MM.1S (cell line): ENCODE data around the gene TAP1.

Experiments
- DNase-seq: peaks from one replicate; pipeline ENCODE4 v3.0.0-alpha.2; 2015
- H2AFZ ChIP-seq: fragments of 300-600 bp; sonication (generic); 2 replicates; pipeline ENCODE4 v1.6.0; 2016; ENCODE audit warnings: antibody characterized with exemption, low read length
- H3F3A ChIP-seq: fragments of 300-600 bp; sonication (generic); 2 replicates; pipeline ENCODE4 v1.6.1; 2016; ENCODE audit warnings: mild to moderate bottlenecking, antibody characterized with exemption, low read length, moderate library complexity, mixed read lengths; ENCODE audit not compliant: insufficient read depth
- H3K27ac ChIP-seq: fragments of 300-600 bp; sonication (generic); 2 replicates; pipeline ENCODE4 v1.5.1; 2016; ENCODE audit warnings: mild to moderate bottlenecking, low read length
- H3K27me3 ChIP-seq: fragments of 300-600 bp; sonication (generic); replicated peaks from 2 replicates; pipeline ENCODE4 v1.6.0; 2016; ENCODE audit warnings: low read length; ENCODE audit not compliant: insufficient read depth
- H3K36me3 ChIP-seq: fragments of 300-600 bp; sonication (generic); replicated peaks from 2 replicates; pipeline ENCODE4 v1.6.1; 2016; ENCODE audit warnings: mild to moderate bottlenecking, low read length, mixed read lengths; ENCODE audit not compliant: insufficient read depth
- H3K4me1 ChIP-seq: fragments of 300-600 bp; sonication (generic); 2 replicates; pipeline ENCODE4 v1.6.1; 2016; ENCODE audit warnings: low read length, mixed read lengths
- H3K4me2 ChIP-seq: fragments of 300-600 bp; sonication (generic); 2 replicates; pipeline ENCODE4 v1.6.0; 2016; ENCODE audit warnings: low read depth, low read length
- H3K4me3 ChIP-seq: fragments of 300-600 bp; sonication (generic); 2 replicates; pipeline ENCODE4 v1.5.1; 2016; ENCODE audit warnings: low read length, mixed read lengths
- H3K79me2 ChIP-seq: fragments of 300-600 bp; sonication (generic); 2 replicates; pipeline ENCODE4 v1.6.1; 2016; ENCODE audit warnings: mixed run types, low read length, mixed read lengths
- H3K9ac ChIP-seq: fragments of 300-600 bp; sonication (generic); 2 replicates; pipeline ENCODE4 v1.6.1; 2016; ENCODE audit warnings: low read length, mixed read lengths
- H3K9me2 ChIP-seq: fragments of 300-600 bp; sonication (generic); replicated peaks from 2 replicates; pipeline ENCODE4 v1.6.1; 2016; ENCODE audit warnings: mild to moderate bottlenecking, low read length, mixed read lengths; ENCODE audit not compliant: insufficient read depth
- H3K9me3 ChIP-seq: fragments of 300-600 bp; sonication (generic); replicated peaks from 2 replicates; pipeline ENCODE4 v1.6.1; 2016; ENCODE audit warnings: mild to moderate bottlenecking, low read length, mixed read lengths; ENCODE audit not compliant: insufficient read depth
- H4K20me1 ChIP-seq: fragments of 300-600 bp; sonication (generic); 2 replicates; pipeline ENCODE4 v1.6.1; 2016; ENCODE audit warnings: mild to moderate bottlenecking, low read length, moderate library complexity, mixed read lengths; ENCODE audit not compliant: insufficient read depth
- EZH2 ChIP-seq: fragments of 300-600 bp; sonication (generic); optimal IDR thresholded peaks from 2 replicates; pipeline ENCODE3; 2017; ENCODE audit warnings: low read depth, mild to moderate bottlenecking, antibody characterized with exemption, low read length, mixed read lengths
- EZH2phosphoT487 ChIP-seq: fragments of 300-600 bp; sonication (generic); IDR thresholded peaks from 2 replicates; pipeline ENCODE4 v1.6.1; 2018; ENCODE audit warnings: antibody characterized with exemption, low read length
- TF ChIP-seq, protein P1 (sequence below): fragments of 300-600 bp; sonication (generic); IDR thresholded peaks from 2 replicates; pipeline ENCODE4 v1.5.1; 2016; ENCODE audit warnings: antibody characterized with exemption, low read length, mixed read lengths

TAP1 gene

GRCh38 chr6:32854376-32855178 lies 1.1 kb upstream of the TAP1 start:
- Histone ChIP-seq H3K79me2 (peaks cover 49% of the 10 kb centered on the region), H3K9ac (peak overlapping the region; percentile 86), H3K4me2 (peak overlapping the region; percentile 85), H3F3A (peaks cover 8% of the 10 kb centered on the region; the same call in 1 of the 2 replicates), H2AFZ (peak overlapping the region; percentile 71), H3K27ac (peak overlapping the region; percentile 95; the same call in 1 of the 2 replicates), H3K36me3 (peaks cover 10% of the 10 kb centered on the region; the same call in 1 of the 2 replicates), H3K27me3 (no peaks in the 10 kb centered on the region), H3K4me1 (peaks cover 17% of the 10 kb centered on the region; the same call in 1 of the 2 replicates), H4K20me1 (no peaks in the 10 kb centered on the region), H3K9me2 (no peaks in the 10 kb centered on the region), H3K9me3 (no peaks in the 10 kb centered on the region), H3K4me3 (peak overlapping the region; percentile 90)
- DNase-seq: peak; percentile 60
- TF ChIP-seq EZH2: no peak
- TF ChIP-seq, protein P1, sequence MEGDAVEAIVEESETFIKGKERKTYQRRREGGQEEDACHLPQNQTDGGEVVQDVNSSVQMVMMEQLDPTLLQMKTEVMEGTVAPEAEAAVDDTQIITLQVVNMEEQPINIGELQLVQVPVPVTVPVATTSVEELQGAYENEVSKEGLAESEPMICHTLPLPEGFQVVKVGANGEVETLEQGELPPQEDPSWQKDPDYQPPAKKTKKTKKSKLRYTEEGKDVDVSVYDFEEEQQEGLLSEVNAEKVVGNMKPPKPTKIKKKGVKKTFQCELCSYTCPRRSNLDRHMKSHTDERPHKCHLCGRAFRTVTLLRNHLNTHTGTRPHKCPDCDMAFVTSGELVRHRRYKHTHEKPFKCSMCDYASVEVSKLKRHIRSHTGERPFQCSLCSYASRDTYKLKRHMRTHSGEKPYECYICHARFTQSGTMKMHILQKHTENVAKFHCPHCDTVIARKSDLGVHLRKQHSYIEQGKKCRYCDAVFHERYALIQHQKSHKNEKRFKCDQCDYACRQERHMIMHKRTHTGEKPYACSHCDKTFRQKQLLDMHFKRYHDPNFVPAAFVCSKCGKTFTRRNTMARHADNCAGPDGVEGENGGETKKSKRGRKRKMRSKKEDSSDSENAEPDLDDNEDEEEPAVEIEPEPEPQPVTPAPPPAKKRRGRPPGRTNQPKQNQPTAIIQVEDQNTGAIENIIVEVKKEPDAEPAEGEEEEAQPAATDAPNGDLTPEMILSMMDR: no peak
- no peak for TF ChIP-seq EZH2phosphoT487

GRCh38 chr6:32852844-32853540 lies 512 bp downstream of the TAP1 start:
- TF ChIP-seq EZH2phosphoT487 (no peak), EZH2 (no peak)
- TF ChIP-seq, protein P1: no peak
- H3K4me1 ChIP-seq: peaks cover 17% of the 10 kb centered on the region; the same call in 1 of the 2 replicates
- no peaks in the 10 kb centered on the region for H3K27me3 ChIP-seq
- H3K36me3 ChIP-seq: peaks cover 10% of the 10 kb centered on the region; the same call in 1 of the 2 replicates
- H3K9me3 ChIP-seq: no peaks in the 10 kb centered on the region
- H3K4me3 ChIP-seq: peak overlapping the region; percentile 90
- peak overlapping the region; percentile 89 for H2AFZ ChIP-seq
- H3K9ac ChIP-seq: peak overlapping the region; percentile 86
- H3F3A ChIP-seq: peaks cover 8% of the 10 kb centered on the region; the same call in 1 of the 2 replicates
- peak overlapping the region; percentile 95 for H3K27ac ChIP-seq
- H3K9me2 ChIP-seq: no peaks in the 10 kb centered on the region
- peaks cover 49% of the 10 kb centered on the region for H3K79me2 ChIP-seq
- H3K4me2 ChIP-seq: peak overlapping the region; percentile 85
- H4K20me1 ChIP-seq: no peaks in the 10 kb centered on the region
- DNase-seq: peak; percentile 53

- Histone ChIP-seq H3K9me3 (no peaks in the 10 kb centered on the region), H3K4me3 (peak overlapping the region; percentile 90), H3K9me2 (no peaks in the 10 kb centered on the region), H3K4me2 (peak overlapping the region; percentile 85), H3K9ac (peak overlapping the region; percentile 86), H3K79me2 (peaks cover 49% of the 10 kb centered on the region), H3F3A (peaks cover 8% of the 10 kb centered on the region; the same call in 1 of the 2 replicates), H3K36me3 (peaks cover 10% of the 10 kb centered on the region; the same call in 1 of the 2 replicates), H3K4me1 (peaks cover 17% of the 10 kb centered on the region; the same call in 1 of the 2 replicates), H3K27me3 (no peaks in the 10 kb centered on the region), H2AFZ (peak overlapping the region; percentile 89; the same call in 1 of the 2 replicates), H4K20me1 (no peaks in the 10 kb centered on the region), H3K27ac (peak overlapping the region; percentile 95; the same call in 1 of the 2 replicates)
- no peak for DNase-seq
- TF ChIP-seq, protein P1: no peak
- TF ChIP-seq EZH2: no peak
- no peak for TF ChIP-seq EZH2phosphoT487
These were observed 1.3 kb downstream of the TAP1 start for GRCh38 chr6:32852018-32852843.
